NK-92 treated with Interleukin-12 subunit alpha and Interleukin-12 subunit beta, amount 100 ng/mL, for 24 hours (cell line): ENCODE measurements around the gene UMODL1.
A peak's percentile ranks its signal among the peaks of the same experiment; 100 is the strongest.

Experiments
- DNase-seq: peaks from one replicate; lab custom pipeline; 2025; lab: John Stamatoyannopoulos, UW

The UMODL1 gene

DNA sequence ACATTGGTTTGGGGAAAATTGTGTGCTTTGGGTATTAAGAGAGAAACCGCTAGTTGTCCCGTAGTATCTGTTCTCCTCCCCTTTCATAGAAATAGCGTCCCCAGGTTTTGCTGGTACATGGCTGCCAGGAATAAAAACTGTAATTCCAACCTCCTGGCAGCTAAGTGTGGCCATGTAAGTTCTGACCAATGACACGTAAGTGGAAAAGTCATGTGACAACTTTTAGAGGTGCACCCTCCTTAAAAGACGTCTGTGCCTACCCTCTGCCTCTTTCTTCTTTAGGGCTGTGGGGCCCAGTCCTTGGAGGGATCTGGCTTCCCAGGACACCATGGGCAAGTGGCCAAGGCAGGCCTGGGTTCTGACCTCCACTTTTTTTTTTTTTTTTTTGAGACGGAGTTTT is 59.3 kb downstream of the UMODL1 start:
- no peak for DNase-seq

DNA sequence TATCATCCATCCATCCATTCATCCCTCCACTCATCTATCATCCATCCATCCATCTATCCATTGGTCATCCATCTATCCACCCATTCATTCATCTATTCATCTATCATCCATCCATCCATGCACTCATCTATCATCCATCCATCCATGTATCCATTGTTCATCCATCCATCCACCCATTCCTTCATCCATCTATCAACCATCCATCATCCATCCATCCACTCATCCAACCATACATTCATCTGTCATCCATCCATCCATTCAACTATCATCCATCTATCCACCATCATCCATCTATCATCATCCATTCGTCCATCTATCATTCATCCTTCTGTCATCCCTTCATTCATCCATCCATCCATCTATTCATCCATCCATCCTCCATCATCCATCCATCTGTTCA is 61.1 kb downstream of the UMODL1 start:
- no peak for DNase-seq

DNA sequence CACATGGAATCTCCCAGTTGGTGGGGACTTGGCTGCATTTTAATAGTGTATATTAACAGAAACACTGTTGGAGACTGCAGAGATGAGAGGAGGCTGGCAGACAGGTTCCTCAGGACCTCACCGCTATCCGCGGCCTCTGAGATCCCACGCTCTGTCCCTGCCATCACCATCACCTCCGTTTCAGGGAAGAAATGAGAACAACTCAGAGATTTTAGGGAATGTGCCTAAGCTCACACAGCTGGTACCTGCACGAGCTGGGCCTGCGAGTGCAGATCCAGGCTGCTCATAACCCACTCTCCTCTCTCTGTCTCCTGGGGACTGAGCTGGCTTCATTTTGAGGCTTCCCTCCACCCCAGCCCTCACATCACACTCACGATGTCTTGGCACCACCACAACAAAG is 62.0 kb downstream of the UMODL1 start:
- DNase-seq, result no peak

DNA sequence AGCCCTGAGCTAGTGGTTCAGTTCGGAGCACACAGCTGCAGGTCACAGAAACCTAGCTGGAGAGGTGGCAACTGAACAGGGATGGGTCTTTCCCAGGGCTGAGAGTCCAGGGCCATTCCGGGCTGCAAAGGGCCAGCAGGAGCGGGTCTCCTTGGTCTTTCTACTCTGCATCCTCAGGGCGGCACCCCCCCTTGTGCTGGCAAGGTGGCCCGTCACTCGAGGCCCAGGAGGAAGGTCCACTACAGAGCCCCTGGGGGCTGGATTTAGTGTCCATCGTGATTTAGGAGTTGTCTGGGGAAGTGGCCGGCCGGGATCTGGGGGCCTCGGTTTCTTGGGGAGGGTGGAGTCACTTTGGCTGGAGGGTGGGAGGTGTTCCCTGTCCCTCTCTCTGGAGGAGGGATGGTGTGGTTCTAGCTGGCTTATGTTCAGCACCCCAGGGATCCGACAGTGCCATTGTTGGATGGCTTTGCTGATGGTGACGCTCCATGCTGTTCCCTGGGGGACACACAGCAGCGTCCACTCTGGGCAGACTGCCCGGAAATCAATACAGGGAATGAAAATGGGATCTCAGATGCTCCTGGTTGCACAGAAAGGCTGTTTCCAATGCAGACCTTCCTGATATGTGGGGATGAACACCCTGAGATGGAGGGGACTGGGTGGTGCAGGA is 64.4 kb downstream of the UMODL1 start:
- DNase-seq, result no peak

DNA sequence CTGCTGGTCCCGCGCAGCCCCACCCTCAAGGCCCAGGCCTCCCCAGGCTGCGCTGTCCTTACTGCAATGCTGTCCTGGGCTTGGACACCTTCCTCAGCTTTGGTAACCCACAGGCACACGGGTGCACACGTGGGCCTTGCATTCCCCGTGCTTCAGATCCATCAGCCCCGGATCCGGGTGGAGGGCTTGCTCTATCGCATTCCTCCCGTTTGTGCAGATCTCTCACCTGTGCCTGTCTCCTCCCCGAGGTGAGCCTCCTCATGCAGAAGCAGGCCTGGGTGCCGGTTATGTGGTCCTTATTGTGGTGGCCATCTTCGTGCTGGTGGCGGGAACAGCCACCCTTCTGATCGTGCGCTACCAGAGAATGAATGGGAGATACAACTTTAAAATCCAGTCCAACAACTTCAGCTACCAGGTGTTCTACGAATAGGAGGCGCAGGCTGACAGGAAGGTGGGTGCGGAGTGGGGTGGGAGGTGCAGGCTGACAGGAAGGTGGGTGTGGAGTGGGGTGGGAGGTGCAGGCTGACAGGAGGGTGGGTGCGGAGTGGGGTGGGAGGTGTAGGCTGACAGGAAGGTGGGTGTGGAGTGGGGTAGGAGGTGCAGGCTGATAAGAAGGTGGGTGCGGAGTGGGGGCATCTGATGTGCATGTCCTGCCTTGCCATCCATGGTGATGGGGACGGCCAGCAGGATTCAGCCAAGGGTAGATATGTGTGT is 66.2 kb downstream of the UMODL1 start:
- DNase-seq, result no peak

DNA sequence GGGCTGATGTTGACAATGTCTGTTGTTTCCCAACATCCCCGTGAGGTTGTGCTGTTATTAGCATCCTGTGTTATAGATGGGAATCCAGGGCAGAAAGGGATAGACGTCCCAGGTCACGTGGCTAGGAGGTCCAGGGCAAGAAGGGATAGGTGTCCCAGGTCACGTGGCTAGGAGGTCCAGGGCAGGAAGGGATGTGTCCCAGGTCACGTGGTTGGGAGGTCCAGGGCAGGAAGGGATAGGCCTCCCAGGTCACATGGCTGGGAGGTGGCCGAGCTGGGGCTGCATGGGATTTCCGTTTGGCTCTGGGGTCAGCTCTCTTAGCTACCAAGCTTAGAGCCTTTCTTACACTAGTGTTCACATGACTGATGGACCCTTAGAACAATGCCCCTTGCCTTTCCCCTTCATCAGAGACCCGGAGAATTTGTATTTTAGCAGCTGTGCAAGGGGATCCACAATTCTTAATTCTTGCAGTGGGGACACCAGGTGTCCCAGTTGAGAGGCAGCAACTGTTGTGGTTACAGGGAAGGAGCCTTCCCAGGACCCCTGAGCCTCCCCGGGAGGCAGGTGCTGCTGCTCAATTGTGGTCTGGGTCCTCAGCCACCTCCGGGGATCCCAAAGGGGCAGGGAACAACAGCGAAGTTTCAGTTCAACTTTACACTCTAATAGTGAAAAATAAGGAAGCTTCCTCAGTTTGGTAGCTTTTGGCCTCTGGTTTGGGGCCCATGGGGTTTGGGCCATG is 69.2 kb downstream of the UMODL1 start:
- no peak for DNase-seq

DNA sequence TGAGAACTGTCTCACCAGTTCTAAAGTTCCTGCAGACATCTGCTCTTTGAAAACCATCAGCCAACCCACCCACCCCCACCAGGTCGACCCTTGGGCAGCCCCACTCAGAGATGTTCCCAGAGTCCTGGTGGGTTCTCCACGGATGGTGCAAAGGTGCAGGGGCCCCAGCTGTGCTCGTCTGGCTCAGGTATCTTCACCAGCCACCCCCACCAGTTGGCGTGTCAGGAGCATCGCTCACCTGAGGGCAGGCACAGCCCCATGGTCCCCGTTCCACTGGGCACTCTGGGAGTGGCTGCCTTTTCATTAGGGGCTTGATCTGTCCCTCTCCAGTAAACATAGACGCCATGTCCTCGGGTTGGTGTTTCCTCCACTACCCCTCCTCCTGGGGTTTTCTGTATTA is 70.5 kb downstream of the UMODL1 start:
- DNase-seq, result no peak

DNA sequence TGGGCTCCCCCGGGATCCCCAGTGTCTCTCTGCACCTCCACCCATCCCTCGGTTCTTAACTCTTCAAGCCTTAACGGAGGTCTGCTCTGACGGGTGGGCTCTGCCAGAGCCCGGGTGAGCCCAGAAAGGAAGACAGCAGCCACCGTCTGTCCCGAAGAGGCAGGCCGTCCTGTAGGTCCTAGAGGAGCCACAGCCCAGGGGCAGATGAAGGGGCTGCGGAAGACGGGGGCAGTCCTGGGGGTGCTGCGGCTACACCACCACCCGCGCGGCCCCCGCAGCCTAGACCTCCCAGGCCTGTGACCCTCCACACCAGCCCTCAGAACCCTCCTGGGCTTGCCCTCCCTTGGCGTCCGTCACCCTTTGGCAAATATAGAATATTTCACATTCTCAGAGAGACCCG is 71.0 kb downstream of the UMODL1 start:
- DNase-seq, result no peak

DNA sequence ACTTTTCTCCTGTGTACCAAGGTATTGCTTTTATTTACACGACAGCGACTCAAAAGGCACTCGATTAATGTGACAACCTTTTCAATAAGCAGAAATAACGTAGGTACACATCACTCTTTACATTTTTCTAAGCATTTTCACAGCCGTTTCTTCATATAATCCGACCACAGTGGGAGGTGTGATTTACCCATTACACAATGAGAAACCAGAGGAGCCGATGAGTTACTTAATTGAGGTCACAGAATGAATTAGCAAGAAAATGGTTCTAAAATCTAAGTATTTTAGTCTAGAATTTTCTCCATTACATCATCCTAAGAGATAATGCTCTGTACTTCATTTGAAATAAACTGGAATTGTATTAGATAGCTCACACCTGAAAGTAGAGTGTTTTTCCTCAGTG is 71.5 kb downstream of the UMODL1 start:
- no peak for DNase-seq

DNA sequence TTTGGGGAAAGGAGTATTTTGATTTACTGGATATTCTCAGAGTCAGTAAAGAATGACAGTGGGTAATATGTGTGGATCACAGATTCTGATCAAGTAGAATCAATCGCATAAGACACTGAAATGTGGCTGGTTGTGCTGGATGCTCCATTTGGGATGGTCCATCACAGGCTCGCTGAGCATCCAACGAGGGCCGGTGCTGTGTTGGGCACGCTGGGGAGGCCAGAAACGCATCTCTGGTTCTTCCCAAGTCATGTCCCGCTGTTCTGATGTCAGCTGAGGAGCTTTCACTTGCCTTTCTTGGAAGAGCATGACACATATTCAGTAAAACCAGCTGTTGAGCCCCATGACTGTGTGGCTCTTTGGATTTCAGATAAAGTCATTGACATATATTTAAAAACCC is 72.0 kb downstream of the UMODL1 start:
- no peak for DNase-seq

DNA sequence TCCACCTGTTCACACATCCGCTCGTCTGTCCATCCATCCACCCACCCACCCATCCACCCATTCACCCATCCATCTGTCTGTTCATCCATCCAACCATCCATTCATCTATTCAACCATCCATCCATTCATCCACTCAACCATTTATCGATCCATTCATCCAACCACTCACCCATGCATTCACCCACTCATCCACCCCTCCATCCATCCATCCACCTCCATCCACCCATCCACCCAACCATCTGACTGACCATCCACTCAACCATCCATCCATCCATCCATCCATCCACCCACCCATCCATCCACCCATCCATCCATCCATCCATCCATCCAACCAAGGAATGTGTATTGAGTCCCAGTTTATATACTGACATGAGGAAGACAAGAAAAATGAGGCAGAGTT is 73.1 kb downstream of the UMODL1 start:
- DNase-seq, result no peak

DNA sequence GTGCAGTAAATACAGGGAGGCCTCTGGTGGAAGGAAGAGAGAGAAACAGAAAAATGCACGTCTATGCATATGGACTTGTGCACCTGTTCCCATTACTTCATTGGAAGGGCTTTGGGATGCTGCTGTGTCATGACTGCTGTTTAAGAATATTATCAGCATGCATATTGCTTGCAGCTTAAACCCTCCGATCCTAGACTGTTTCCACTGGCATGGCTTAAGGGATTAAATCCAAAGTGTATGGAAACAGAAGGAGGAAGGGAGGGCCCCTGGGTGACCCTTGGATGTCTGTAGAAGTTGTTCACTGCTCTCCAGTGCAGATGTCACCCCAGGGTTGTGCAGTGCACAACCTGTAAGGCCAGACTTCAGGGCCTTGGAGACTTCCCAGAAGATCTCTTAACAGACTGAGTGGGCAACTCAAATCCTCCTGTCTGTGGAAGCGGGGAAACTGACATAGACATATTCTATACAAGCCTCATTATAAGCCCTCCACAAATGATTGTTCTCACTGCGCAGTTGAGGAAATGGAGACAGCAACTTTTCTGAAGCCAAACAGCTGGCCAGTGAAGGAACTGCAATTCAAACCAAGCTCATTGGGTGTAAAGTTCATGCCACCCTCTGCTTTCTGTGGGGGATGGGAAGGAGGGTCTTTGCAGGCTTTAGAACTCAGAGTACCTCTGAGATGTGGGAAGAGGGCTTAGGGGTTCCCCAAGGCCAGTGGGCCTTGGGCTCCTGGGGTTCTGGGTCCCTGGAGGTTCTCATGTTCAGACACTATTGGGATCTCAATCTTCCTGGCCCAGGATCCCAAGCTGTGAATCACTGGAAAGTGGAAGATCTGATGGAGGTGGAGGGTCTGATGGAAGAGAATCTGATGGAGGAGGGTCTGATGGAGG is 73.8 kb downstream of the UMODL1 start:
- no peak for DNase-seq

DNA sequence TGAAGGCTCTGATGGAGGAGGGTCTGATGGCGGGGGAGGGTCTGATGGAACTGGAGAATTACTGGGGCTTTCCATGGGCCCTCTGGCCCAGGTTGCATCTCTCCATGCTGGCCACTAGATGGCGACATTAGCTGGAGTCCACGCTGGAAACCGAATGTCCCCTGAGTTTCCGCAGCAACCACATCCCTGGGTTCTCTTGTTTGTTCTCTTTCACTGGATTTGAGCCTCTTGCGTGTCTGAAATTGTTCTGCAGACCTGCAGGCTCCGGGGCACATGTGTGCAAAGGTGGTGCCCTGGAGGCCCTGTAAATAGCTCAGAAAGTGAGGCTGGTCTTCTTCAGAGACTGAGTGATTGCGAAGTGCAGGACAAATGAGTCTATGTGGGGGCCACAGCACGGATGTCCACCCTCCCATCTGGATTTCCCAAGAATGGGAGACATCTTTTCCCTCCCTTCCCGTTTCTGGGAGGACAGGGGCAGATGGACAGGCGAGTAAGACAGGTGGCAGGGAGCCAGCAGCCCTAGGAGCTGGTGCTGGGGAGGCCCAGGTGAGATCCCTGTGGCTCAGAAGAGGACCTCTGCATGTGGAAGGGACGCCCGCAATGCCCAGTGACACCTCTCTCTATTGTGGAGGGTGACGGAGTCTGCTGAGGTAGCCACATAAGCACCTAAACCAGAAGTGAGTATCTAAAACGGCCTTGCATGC is 74.6 kb downstream of the UMODL1 start:
- DNase-seq, result peak; percentile 40

DNA sequence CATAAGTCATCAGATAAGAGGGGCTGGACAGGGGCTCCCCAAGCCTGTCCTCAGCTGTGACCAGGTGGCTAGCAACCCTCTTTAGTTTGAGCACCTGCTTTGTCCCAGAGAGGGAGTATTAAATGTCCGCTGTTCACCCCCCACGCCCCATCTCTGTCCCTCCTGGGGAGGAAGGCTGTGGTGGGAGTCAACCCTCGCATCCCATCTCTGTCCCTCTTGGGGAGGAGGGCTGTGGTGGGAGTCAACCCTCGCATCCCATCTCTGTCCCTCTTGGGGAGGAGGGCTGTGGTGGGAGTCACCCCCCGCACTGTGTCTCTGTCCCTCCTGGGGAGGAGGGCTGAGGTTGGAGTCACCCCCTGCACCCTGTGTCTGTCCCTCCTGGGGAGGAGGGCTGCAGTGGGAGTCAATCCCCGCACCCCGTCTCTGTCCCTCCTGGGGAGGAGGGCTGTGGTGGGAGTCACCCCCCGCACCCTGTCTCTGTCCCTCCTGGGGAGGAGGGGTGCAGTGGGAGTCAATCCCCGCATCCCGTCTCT is 75.2 kb downstream of the UMODL1 start:
- DNase-seq, result no peak

DNA sequence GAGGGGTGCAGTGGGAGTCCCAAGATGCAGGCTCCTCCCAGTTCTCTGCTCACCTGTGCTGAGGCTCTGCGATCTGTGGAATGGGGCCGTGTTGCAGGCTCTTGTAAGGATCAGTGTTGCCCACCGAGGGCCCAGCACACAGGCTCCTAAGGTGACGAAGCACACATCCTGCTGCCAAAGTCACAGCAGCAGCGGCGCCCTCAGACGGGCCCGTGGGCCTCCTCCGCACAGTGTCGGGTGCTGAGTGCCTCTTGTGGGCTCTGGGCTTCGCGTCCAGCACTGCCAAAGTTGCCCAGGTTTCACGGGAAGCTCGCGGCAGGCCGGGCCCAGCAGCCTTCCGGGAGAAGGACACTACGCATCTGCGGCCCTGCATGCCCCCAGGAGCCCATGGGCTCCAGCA is 75.7 kb downstream of the UMODL1 start:
- DNase-seq, result no peak

DNA sequence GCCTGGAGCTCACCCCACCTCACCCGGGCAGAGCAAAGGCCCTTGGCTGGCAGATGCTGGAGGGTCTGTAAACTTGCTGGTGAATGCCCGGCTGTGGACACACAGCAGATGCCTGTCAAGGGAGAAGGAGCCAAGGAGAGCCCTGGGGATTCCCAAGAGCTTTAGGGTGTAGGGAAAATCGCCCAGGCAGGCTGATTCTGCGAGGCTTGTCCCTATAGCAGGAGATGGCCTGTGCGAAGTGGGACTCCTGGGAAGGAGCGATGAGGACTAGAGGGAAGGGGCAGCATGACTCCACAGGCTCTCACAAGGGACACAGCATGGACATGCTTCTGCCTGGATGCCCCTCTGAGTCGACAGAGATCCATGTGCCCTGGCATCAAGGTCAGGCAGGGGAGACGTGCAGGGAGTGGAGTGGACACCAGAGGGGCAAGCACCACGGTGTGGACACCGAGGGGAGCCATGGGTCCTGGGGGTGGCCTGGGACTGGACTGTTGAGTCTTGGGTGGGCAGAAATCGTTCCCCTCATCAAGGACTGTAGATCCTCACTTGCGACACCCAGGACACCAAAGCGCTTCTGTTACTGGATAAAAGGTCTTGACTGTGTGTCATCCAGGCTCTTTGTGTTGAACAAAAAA is 76.4 kb downstream of the UMODL1 start:
- no peak for DNase-seq

DNA sequence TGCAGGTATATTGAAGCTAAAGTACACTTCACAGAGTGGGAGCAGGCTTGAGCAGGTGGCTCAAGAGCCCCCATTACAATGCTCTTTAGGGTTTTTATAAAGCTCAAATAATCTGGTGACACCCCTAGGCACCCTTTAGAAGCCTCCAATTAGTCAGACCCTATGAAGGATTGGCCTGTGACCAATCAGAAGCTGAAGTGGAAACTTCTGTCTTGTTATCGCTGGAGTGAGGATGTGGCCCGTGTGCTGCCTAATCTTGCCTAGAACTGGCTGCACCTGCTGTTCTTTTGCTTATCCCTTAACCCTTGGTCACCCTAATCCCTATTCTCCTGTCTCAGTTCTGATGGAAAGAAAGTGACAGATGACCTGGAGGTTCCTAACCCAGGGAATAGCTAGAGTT is 77.0 kb downstream of the UMODL1 start:
- DNase-seq, result no peak

DNA sequence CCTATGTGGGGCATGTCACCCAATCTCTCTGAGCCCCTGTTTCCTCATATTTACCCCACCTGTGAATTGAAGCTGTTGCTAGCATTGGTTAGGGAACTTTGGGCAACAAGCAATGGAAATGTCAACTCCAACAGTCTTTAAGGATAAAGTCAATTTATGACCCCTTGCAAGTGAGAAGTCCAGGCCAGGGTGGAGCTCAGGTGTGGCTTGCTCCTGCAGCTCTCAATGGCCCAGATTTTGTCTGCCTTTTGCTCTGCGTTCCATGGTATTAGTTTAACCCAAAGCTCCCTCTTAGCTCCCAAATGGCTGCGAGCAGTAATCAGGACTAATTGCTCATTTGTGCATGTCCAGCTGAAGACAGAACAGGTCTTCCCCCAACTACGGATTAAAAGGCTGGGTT is 77.5 kb downstream of the UMODL1 start:
- no peak for DNase-seq

DNA sequence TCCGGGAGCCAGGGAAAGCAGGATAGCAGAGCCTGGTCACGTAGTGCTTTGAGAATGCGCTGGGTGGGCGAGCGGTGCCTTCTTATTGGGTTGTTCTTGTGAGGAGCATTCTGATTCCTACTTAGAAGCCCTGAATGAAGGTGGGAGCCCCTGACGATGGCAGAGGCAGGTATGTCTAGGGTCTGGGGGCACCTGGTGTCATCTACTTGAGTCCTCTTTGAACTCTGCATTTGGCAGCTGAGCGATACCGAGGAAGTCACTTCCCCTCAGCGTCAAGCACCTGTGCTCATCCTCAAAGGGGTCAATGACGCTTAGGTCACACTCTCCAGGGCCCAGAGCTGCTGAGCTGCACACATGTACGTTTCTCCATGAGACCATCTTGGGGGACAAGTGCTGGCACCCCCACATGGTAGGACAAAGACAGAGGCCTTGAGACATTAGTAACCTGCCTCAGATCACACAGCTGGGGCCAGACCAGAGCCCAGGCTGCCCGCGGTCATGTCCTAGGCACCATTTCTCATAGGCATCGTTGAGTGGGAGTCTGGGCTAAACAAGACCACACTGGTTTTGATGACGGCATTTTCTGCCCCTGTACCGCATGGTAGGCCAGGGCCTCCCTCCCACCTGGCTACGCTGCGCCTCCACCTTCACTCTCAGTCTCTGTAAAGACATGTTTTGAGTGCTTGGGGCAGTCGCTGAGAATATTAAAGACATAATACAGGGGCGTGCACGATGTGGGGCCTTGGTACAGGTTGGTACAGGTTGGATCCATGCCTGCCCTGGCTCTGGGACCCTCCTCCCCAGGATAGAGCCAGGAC is 78.7 kb downstream of the UMODL1 start:
- no peak for DNase-seq

DNA sequence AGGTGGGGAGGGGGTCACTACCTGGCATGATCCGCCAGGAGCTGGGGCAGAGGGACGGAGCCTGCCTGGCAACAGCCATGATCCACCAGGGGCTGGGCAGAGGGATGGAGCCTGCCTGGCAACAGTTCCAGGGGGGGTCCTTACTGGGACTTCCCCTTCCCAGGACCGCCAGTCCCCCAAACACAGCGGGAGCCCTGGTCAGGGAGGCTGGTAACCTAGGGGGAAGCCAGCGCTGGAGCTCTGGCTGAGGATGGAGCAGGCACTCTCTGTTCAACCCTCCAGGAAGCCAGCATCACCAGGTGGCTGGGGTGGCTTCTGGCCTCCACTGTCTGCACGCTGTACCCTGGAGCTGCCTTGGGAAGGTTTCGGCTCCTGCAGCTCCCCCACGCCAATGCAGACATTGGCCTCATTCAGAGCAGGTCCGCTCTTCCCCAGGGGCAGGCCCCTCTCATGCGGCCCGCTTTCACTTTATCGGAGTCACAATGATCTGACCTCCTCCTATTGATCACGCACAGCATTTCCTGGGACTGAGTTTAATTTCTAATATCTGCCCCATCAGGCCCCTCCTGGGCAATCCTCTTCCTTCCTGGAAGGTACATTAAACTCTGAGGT is 79.5 kb downstream of the UMODL1 start:
- no peak for DNase-seq
